GM12878 (cell line): ENCODE measurements around the gene NTM. TPM values are rescaled to one million over a fixed set of nuclear protein-coding genes. Genes with fewer than 3 reads are reported as not detected.

Experiments
- ATAC-seq: fragments of 200-7000 bp; cut with Tn5 transposase; 3 replicates; pipeline ENCODE4 v1.9.1; 2020; ENCODE audit warnings: mild to moderate bottlenecking, moderate library complexity
- BruUV-seq: library from RNA; stranded (reverse); fragments of 400-500 nt; replicated peaks from 2 replicates; lab custom pipeline; 2021; lab: Mats Ljungman, UMichigan
- CTCF ChIA-PET: fragments of 300-600 bp; sonication (Branson Sonifier 250); formaldehyde crosslinking; extraction: SDS; loops from one replicate; lab custom pipeline; 2021; ENCODE audit warnings: inconsistent platforms; lab: Yijun Ruan, JAX
- POLR2A ChIA-PET: fragments of 350-600 bp; formaldehyde crosslinking; extraction: SDS; loops from one replicate; lab custom pipeline; 2021; ENCODE audit warnings: inconsistent platforms; lab: Charles Lee
- RAD21 ChIA-PET: fragments of 300-600 bp; sonication (Branson Sonifier 250); formaldehyde crosslinking; loops from one replicate; lab custom pipeline; 2023; ENCODE audit warnings: antibody characterized with exemption; ENCODE audit not compliant: unreplicated experiment; lab: Charles Lee
- SMC1A ChIA-PET: fragments of 300-600 bp; sonication (Branson Sonifier 250); formaldehyde crosslinking; loops from one replicate; lab custom pipeline; 2023; ENCODE audit not compliant: unreplicated experiment, uncharacterized antibody; lab: Charles Lee
- DNase-seq: peaks from one replicate; pipeline ENCODE4 v3.0.0-alpha.2; 2011; ENCODE audit warnings: low read depth, low spot score
- FAIRE-seq: peaks from 3 replicates; lab custom pipeline; 2011; peaks lifted over from hg19 to GRCh38; lab: Jason Lieb, UNC
- H2AFZ ChIP-seq: 2 replicates; pipeline ENCODE4 v1.6.0; 2011; ENCODE audit warnings: low read depth, low read length, control low read depth; ENCODE audit not compliant: control insufficient read depth
- H3K27ac ChIP-seq: 2 replicates; pipeline ENCODE4 v1.5.1; 2011; ENCODE audit warnings: control low read depth; ENCODE audit not compliant: control insufficient read depth, insufficient read depth
- H3K27me3 ChIP-seq, 2 experiments: replicated peaks in 1 of 2; 2 replicates each; pipeline versions ENCODE4 v1.6.0 to v1.6.1; 2011; ENCODE audit warnings: low read length in 1 of 2; ENCODE audit not compliant: control insufficient read depth in 2 of 2, insufficient read depth in 2 of 2
- H3K36me3 ChIP-seq, 2 experiments: 2 replicates each; pipeline ENCODE4 v1.5.1; 2011; ENCODE audit warnings: low read length in 1 of 2; ENCODE audit not compliant: control insufficient read depth in 2 of 2, insufficient read depth in 2 of 2
- H3K4me1 ChIP-seq: 2 replicates; pipeline ENCODE4 v1.6.1; 2011; ENCODE audit warnings: mild to moderate bottlenecking, low read length, moderate library complexity, mixed read lengths; ENCODE audit not compliant: control insufficient read depth, insufficient read depth
- H3K4me2 ChIP-seq: 2 replicates; pipeline ENCODE4 v1.6.0; 2011; ENCODE audit warnings: control low read depth; ENCODE audit not compliant: control insufficient read depth, insufficient read depth
- H3K4me3 ChIP-seq: fragments of 200-600 bp; sonication (generic); 2 replicates; pipeline ENCODE4 v1.5.1; 2016
- H3K79me2 ChIP-seq: 2 replicates; pipeline ENCODE4 v1.6.0; 2011; ENCODE audit warnings: low read length; ENCODE audit not compliant: control insufficient read depth, insufficient read depth
- H3K9ac ChIP-seq: 2 replicates; pipeline ENCODE4 v1.8.0; 2011; ENCODE audit warnings: low read length, control low read depth, mixed read lengths; ENCODE audit not compliant: control insufficient read depth, insufficient read depth
- H3K9me3 ChIP-seq: replicated peaks from 3 replicates; pipeline ENCODE4 v1.5.1; 2011; ENCODE audit warnings: mild to moderate bottlenecking, low read length; ENCODE audit not compliant: control insufficient read depth, insufficient read depth
- H4K20me1 ChIP-seq: 2 replicates; pipeline ENCODE4 v1.6.0; 2011; ENCODE audit not compliant: control insufficient read depth, insufficient read depth
- BMI1 ChIP-seq: fragments of 450-650 bp; IDR thresholded peaks from 2 replicates; pipeline ENCODE4 v1.6.1; 2016; ENCODE audit warnings: mild to moderate bottlenecking, moderate library complexity, borderline replicate concordance
- EGR1 ChIP-seq, 2 experiments: IDR thresholded peaks; 1 replicate in 1 of 2; 2 replicates in 1 of 2; pipeline ENCODE4 v1.6.1; 2011 to 2012; ENCODE audit warnings: low read depth in 2 of 2, low read length in 2 of 2, borderline replicate concordance in 1 of 2, mild to moderate bottlenecking in 1 of 2, moderate library complexity in 1 of 2
- IRF3 ChIP-seq: fragments of 450-650 bp; IDR thresholded peaks from 2 replicates; pipeline ENCODE4 v1.6.1; 2014; ENCODE audit warnings: mild to moderate bottlenecking
- LARP7 ChIP-seq: fragments of 450-650 bp; IDR thresholded peaks from 2 replicates; pipeline ENCODE4 v1.6.1; 2017; ENCODE audit warnings: mild to moderate bottlenecking
- MEF2A ChIP-seq: IDR thresholded peaks from 2 replicates; pipeline ENCODE4 v1.6.1; 2011; ENCODE audit warnings: low read depth, mild to moderate bottlenecking, low read length, moderate library complexity; ENCODE audit not compliant: insufficient read depth
- MEF2B ChIP-seq: fragments of 450-650 bp; IDR thresholded peaks from 2 replicates; pipeline ENCODE4 v1.6.1; 2018; ENCODE audit warnings: mild to moderate bottlenecking, moderate library complexity; ENCODE audit not compliant: partially characterized antibody, poor library complexity, severe bottlenecking
- MYB ChIP-seq: fragments of 150-350 bp; IDR thresholded peaks from 2 replicates; pipeline ENCODE4 v1.6.1; 2014; ENCODE audit warnings: mild to moderate bottlenecking, low read depth, low read length, borderline replicate concordance
- NFXL1 ChIP-seq: fragments of 450-650 bp; IDR thresholded peaks from 2 replicates; pipeline ENCODE4 v1.6.1; 2017; ENCODE audit warnings: antibody characterized with exemption, mild to moderate bottlenecking, borderline replicate concordance
- PAX8 ChIP-seq: fragments of 450-650 bp; IDR thresholded peaks from 2 replicates; pipeline ENCODE4 v1.6.1; 2017; ENCODE audit warnings: mild to moderate bottlenecking, moderate library complexity
- RAD21 ChIP-seq: IDR thresholded peaks from 2 replicates; pipeline ENCODE4 v1.6.1; 2011; ENCODE audit warnings: mild to moderate bottlenecking, low read depth, low read length, moderate library complexity; ENCODE audit not compliant: insufficient read depth
- RAD51 ChIP-seq: fragments of 450-650 bp; IDR thresholded peaks from 2 replicates; pipeline ENCODE4 v1.6.1; 2016; ENCODE audit warnings: moderate library complexity, mild to moderate bottlenecking, inconsistent platforms
- SMARCA5 ChIP-seq: fragments of 450-650 bp; IDR thresholded peaks from 2 replicates; pipeline ENCODE4 v1.6.1; 2017; ENCODE audit warnings: mild to moderate bottlenecking
- TCF12 ChIP-seq: IDR thresholded peaks from 2 replicates; pipeline ENCODE4 v1.6.1; 2011; ENCODE audit warnings: low read depth, mild to moderate bottlenecking, low read length
- ZNF207 ChIP-seq: fragments of 450-650 bp; IDR thresholded peaks from 2 replicates; pipeline ENCODE4 v1.6.1; 2014; ENCODE audit warnings: antibody characterized with exemption, mild to moderate bottlenecking, borderline replicate concordance
- WGBS: methylation state at CpG from one replicate; pipeline ENCODE4 v1.1.6; 2016; ENCODE audit warnings: low lambda C conversion rate; ENCODE audit not compliant: insufficient replicate concordance, insufficient coverage; ENCODE audit errors: missing lambda C conversion rate; 5-methylcytosine and 5-hydroxymethylcytosine counted together
- in situ Hi-C: fragments of 300-500 bp; cut with MboI; formaldehyde crosslinking; loops from 9 replicates; pipeline ENCODE4 v1.14.3; 2018; ENCODE audit warnings: mixed read lengths
- intact Hi-C: fragments of 100-400 bp; cut with micrococcal nuclease; formaldehyde crosslinking; loops from one replicate; pipeline ENCODE4 v1.14.2; 2022; ENCODE audit not compliant: unreplicated experiment
- polyA plus RNA-seq, 11 experiments: library from polyadenylated mRNA; depleted of rRNA in 4 of 11; unstranded in 6 of 11; stranded (reverse) in 5 of 11; fragments of >200 nt; fragmentation: Nextera tagmentation in 4 of 11; fragmentation: Illumina TruSeq in 1 of 11; extraction: Ambion mirVana in 4 of 11; extraction: Trizol in 1 of 11; gene quantifications; 1 replicate in 1 of 11; 2 replicates in 10 of 11; pipeline versions ENCODE4 v1.2.1 to v1.2.3, GENCODE V29; 2011 to 2016; ENCODE audit warnings: inconsistent platforms in 2 of 11, missing spikeins in 2 of 11, low read depth in 1 of 11
- total RNA-seq, 4 experiments: library from RNA; depleted of rRNA in 3 of 4; stranded (reverse); fragments of >200 nt in 3 of 4; fragmentation: Illumina TruSeq in 1 of 4; extraction: Trizol in 1 of 4; gene quantifications; 2 replicates each; pipeline versions ENCODE4 v1.2.1 to v1.2.3, GENCODE V29; 2013 to 2021
- TF ChIP-seq, protein P1 (sequence below): IDR thresholded peaks from 2 replicates; pipeline ENCODE4 v1.6.1; 2012; ENCODE audit warnings: low read depth, low read length, improper control_type of control experiment

Gene NTM
- total and polyA plus RNA-seq, 10 of the 15 experiments (the other 5 are each of a cell fraction or from before 2014, with no cell fraction given) = not detected

GRCh38 chr11:132139181-132139580 lies 768.8 kb downstream of the NTM start:
- DNase-seq (no peak), ATAC-seq (no peak), FAIRE-seq (no peak)
- H3K27ac ChIP-seq = no peak overlapping the region
- H3K4me2 ChIP-seq = no peak overlapping the region
- H3K27me3 ChIP-seq = peaks cover 0 to 3% of the 10 kb centered on the region in 2 experiments; a peak in 3 of 4 replicates
- WGBS = 0% methylated on average over 2 of the region's 2 CpGs
- in situ Hi-C loops = no loop called here
- intact Hi-C loops = no loop called here
- H3K9ac ChIP-seq = no peak overlapping the region
- H2AFZ ChIP-seq = no peak overlapping the region
- H4K20me1 ChIP-seq = no peaks in the 10 kb centered on the region
- TF ChIP-seq LARP7 (no peak), RAD51 (no peak), RAD21 (no peak), PAX8 (no peak), EGR1 (IDR thresholded peaks at IDR 0.05; ENCODE audit: borderline replicate concordance in 1 of 2, low read depth in 2 of 2, low read length in 2 of 2) (no peak), MYB (no peak), MEF2A (no peak), MEF2B (no peak), TCF12 (no peak), ZNF207 (no peak), BMI1 (no peak), IRF3 (no peak), SMARCA5 (no peak), NFXL1 (no peak)
- TF ChIP-seq, protein P1, sequence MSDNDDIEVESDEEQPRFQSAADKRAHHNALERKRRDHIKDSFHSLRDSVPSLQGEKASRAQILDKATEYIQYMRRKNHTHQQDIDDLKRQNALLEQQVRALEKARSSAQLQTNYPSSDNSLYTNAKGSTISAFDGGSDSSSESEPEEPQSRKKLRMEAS = no peak
- no peaks in the 10 kb centered on the region for H3K79me2 ChIP-seq
- SMC1A ChIA-PET = interaction anchor here (0.9 kb wide), 1 partner anchor 162 kb away, joined by 3 read pairs; no protein-coding TSS in a partner anchor
- RAD21 ChIA-PET = no interaction called here
- no TSS peak for BruUV-seq
- no peaks in the 10 kb centered on the region for H3K4me1 ChIP-seq
- CTCF ChIA-PET = no interaction called here
- no peak overlapping the region for H3K4me3 ChIP-seq
- POLR2A ChIA-PET = no interaction called here
- H3K36me3 ChIP-seq = no peaks in the 10 kb centered on the region
- H3K9me3 ChIP-seq = no peaks in the 10 kb centered on the region
